GM21619 (cell line): ENCODE measurements around the gene CYP2A7.
"Not testable (repeated sequence)": the region's sequence is repeated elsewhere in the genome, so short reads cannot be mapped to it uniquely, and the experiment has no call there.

ENCODE experiments used
- ATAC-seq: cut with Tn5 transposase; IDR thresholded peaks from one replicate; pipeline ENCODE4 v1.9.1; 2021; ENCODE audit not compliant: unreplicated experiment

The CYP2A7 gene

DNA sequence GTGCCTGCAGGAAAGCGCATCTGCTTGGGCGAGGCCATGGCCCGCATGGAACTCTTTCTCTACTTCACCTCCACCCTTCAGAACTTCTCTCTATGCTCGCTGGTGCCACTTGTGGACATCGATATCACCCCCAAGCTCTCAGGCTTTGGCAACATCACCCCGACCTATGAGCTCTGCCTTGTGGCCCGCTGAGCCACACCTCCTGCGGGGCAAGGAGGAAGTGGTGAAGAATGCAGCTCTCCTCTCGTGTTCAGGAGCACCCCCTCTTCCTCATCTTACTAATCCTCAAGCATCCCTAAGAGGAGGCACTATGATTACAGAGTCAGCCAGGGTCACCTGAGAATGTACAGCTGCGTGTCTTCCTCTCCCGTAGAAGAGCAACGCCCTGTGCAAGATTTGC, 17.9 kb upstream of the CYP2A7 start:
- not testable (repeated sequence) for ATAC-seq

DNA sequence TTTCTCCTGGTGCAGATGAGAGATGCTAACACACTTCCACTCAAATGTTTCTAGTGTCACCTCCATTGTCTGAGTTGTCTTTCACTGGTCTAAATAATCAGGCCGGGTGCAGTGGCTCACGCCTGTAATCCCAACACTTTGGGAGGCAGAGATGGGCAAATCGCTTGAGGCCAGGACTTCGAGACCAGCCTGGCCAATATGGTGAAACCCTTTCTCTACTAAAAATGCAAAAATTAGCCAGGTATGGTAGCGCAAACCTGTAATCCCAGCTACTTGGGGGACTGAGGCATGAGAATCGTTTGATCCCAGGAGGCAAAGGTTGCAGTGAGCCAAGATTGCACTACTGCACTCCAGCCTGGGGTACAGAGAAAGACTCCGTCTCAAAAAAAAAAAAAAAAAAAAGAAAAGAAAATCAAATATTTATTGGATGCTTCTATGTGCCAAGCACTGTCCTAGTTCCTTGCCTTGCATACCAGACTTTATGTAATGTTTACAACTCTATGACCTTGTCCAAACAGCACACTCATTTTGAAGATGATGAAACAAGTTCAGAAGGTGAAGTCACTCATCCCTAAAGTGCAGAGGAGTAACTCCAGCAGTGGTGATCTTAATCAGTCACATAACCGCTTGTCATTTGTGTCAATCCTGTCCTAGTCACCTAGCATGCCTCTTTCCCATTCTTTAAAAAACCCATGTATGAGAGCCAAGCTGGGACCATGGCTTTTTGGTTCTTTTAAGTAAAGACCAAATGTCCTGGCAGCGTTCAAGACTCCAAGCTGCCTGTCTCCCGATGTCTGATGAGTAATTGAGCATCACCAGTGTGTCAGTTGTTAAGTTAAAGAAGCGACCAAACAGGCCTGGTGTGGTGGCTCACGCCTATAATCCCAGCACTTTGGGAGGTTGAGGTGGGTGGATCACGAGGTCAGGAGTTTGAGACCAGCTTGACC, 15.1 kb upstream of the CYP2A7 start:
- not testable (repeated sequence) for ATAC-seq

DNA sequence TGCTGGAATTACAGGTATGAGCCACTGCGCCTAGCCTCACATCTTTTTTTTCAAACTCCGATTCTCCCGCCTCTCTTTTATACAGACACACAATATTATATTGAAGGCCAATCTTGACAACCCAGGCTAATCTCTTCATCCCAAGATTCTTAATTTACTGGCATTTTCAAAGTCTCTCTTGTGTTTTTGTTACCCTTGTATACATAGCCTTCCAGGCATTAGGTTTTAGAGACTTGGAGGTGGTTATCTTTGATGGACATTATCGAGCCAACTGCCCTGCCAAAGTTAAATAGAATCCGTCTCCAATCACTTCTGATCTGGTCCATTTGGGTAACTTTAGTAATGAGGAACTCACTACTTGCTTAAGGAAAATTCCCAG, 14.4 kb upstream of the CYP2A7 start:
- ATAC-seq: no peak

DNA sequence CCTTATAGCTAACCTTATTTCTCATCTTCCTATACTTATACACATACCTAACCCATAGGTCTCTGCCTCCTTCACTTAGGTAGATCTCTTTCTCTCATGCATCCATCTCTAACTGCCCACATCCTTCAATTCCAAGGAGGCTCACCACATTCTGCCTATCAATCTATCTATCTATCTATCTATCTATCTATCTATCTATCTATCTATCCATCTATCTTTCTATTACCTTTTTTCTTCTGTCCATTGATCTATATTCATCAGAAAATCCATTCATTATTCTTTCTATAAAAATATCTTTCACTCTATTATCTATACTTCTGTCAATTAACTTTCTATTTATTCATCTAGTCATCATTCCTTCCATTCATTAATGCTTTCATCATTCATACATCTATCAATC, 11.1 kb upstream of the CYP2A7 start:
- ATAC-seq: no peak

GRCh38 chr19:40889366-40889765, 7.3 kb upstream of the CYP2A7 start:
- no peak for ATAC-seq

- no peak for ATAC-seq
Observed at GRCh38 chr19:40888191-40888590, 6.2 kb upstream of the CYP2A7 start.

- not testable (repeated sequence) for ATAC-seq
Observed at GRCh38 chr19:40884187-40884931, 2.3 kb upstream of the CYP2A7 start.

DNA sequence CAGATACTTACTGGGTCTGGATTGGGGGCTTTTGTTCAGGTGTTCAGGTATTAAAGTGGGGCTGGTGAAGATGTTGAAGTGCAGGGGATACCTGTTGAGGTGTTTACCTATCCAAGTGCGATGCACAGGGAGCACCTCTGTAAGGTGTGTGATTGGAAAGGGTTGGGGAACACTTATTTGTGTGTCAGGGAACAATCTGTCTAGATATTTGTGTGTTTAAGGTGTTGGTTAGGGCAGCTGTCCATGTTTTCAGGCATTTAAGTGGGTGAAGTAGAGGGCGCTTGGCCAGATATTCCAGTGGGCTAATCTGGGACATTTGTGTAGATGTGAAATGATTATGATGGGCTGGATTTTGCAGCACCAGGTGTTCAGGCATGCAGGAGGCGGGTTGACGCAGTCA, 2.7 kb downstream of the CYP2A7 start:
- ATAC-seq: not testable (repeated sequence)

GRCh38 chr19:40875526-40875951, 6.5 kb downstream of the CYP2A7 start:
- ATAC-seq: not testable (repeated sequence)

GRCh38 chr19:40874874-40875273, 7.2 kb downstream of the CYP2A7 start:
- ATAC-seq: not testable (repeated sequence)

DNA sequence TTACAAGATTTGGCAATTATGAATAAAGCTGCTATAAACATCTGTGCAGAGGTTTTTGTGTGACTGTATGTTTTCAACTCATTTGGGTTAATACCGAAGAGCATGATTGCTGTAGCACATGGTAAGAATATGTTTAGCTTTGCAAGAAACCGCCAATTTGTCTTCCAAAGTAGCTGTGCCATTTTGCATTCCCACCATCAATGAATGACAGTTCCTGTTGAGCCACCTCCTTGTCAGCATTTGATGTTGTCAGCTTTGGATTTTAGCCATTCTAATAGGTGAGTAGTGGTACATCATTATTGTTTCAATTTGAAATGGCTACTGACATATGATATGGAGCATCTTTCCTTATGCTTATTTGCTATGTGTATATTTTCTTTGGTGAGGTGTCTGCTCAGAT, 8.2 kb downstream of the CYP2A7 start:
- ATAC-seq: not testable (repeated sequence)

DNA sequence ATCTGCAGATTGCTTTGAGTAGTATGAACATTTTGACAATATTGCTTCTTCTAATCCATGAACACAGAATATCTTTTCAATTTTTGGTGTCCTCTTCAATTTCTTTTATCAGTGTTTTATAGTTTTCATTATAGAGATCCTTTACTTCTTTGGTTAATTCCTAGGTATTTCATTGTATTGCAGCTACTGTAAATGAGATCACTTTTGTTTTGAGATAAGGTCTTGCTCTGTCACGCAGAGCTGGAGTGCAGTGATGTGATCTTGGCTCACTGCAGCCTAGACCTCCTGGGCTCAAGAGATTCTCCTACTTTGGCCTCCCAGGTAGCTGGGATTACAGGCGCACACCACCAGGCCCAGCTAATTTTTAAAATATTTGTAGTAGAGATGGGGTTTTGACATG, 9.8 kb downstream of the CYP2A7 start:
- no peak for ATAC-seq

- ATAC-seq: no peak
Observed at GRCh38 chr19:40867701-40868100, 14.3 kb downstream of the CYP2A7 start.

- ATAC-seq: not testable (repeated sequence)
Observed at GRCh38 chr19:40864739-40865496, 17.1 kb downstream of the CYP2A7 start.

DNA sequence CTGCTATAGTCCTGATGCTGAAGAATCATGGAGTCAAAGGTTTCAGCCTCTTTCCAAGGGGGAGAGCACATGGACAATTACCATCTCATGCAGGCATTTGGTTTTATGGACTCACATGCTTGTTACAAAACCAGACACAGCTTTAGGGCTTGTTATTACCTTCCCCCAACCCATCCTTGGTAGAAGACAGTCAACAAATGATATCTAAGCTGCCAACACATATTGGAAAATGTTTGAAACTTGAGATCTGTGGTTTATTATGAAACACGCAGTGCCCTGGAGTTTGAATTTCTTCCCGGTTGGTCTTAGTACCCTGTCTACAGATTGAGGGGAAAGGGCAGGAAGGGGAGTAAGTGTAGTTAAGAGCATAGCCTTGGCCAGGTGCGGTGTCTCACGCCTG, 19.2 kb downstream of the CYP2A7 start:
- no peak for ATAC-seq

DNA sequence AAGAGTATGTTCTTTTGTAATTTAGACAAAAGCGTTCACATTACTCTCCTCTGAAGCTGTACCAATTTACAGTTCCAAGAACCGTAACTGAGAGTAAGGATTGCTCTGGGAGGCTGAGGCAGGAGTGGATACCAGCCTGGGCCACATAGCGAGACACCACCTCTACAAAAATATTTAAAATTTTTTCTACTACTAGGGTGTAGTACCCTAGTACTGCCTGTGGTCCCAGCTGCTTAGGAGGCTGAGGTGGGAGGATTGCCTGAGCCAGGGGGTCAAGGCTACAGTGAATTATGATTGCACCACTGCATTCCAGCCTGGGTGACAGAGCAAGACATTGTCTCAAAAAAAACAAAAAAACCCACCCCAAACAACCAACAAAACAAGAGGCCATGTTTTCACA, 19.7 kb downstream of the CYP2A7 start:
- ATAC-seq: no peak

DNA sequence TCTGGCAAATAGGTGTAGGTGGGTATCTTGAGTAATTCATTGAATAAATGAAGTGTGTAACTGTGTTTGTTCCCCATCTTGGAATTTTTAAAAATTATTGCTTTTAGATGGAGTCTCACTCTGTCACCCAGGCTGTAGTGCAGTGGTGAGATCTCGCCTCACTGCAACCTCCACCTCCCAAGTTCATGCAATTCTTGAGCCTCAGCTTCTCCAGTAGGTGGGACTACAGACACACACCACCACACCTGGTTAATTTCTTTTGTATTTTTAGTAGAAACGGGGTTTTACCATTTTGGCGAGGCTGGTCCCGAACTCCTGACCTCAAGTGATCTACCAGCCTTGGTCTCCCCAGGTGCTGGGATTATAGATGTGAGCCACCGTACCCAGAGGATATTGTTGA, 23.9 kb downstream of the CYP2A7 start:
- ATAC-seq: no peak

DNA sequence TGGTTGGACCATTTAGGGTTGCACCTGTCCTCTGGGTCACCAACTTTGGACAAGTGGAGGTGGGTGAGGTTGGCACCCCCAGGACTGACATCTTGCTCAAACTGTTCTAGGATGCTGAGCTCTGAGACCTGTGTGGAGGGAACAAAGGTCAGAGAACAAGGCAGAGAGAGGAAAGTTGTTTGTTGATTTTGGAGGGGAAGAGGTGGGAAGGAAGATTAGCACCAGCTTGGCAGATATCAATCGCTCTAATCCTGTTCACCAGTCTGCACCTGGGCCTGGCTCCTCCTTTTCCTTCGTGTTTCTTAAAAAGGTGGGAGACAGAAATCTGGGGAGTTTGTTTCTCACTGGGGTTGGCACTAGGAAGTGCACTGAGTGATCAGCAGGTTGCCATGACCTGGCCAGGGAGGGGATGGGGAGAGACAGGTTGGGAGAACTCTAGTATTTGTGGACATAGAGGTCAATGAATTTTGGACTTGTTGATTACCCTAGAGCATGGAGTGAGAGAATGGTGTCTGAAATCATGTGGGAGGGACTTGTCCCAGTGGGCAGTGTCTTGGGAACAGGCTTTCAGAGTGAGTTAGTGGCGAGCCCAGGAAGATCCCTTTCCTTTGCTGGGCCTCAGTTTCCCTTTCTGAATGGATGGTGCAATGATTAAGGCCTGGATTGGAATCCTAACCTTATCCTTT, 29.4 kb downstream of the CYP2A7 start:
- not testable (repeated sequence) for ATAC-seq

GRCh38 chr19:40850277-40850676, 31.8 kb downstream of the CYP2A7 start, which contains the start of gene CYP2A6:
Gene CYP2A6, minus strand, starts transcription at chr19:40850447. Its CDS starts 21 bp downstream, at chr19:40850426.
- not testable (repeated sequence) for ATAC-seq

GRCh38 chr19:40846722-40847121, 35.3 kb downstream of the CYP2A7 start:
- ATAC-seq: not testable (repeated sequence)
